ENCODE results near the gene GUCY2D.

- TF ChIP-seq, protein P1, sequence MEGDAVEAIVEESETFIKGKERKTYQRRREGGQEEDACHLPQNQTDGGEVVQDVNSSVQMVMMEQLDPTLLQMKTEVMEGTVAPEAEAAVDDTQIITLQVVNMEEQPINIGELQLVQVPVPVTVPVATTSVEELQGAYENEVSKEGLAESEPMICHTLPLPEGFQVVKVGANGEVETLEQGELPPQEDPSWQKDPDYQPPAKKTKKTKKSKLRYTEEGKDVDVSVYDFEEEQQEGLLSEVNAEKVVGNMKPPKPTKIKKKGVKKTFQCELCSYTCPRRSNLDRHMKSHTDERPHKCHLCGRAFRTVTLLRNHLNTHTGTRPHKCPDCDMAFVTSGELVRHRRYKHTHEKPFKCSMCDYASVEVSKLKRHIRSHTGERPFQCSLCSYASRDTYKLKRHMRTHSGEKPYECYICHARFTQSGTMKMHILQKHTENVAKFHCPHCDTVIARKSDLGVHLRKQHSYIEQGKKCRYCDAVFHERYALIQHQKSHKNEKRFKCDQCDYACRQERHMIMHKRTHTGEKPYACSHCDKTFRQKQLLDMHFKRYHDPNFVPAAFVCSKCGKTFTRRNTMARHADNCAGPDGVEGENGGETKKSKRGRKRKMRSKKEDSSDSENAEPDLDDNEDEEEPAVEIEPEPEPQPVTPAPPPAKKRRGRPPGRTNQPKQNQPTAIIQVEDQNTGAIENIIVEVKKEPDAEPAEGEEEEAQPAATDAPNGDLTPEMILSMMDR (IDR thresholded peaks at IDR 0.05): no peak
- TF ChIP-seq POLR2A (IDR thresholded peaks at IDR 0.05) (no peak), POLR2AphosphoS5 (IDR thresholded peaks at IDR 0.05) (no peak)
Observed at GRCh38 chr17:8055851-8056231, 53.4 kb downstream of the GUCY2D start.
